Measurements from ENCODE around the gene RRP12. TPM values are rescaled to one million over a fixed set of nuclear protein-coding genes. Genes with fewer than 3 reads are reported as not detected.

Gene RRP12
- total RNA-seq, 4 donors from 2014 or later, result 9.5 to 14.9 (median 14.3) TPM

- no peak for TF ChIP-seq CTCF (IDR thresholded peaks at IDR 0.05; ENCODE audit: low read depth)
These were observed 11.8 kb upstream of the RRP12 start for GRCh38 chr10:97412891-97413304.

GRCh38 chr10:97411406-97411805 lies 10.3 kb upstream of the RRP12 start:
- no peak for TF ChIP-seq CTCF (IDR thresholded peaks at IDR 0.05; ENCODE audit: low read depth)

GRCh38 chr10:97408496-97408992 lies 7.4 kb upstream of the RRP12 start:
- TF ChIP-seq CTCF (IDR thresholded peaks at IDR 0.05; ENCODE audit: low read depth), result no peak

GRCh38 chr10:97407952-97408248 lies 6.8 kb upstream of the RRP12 start:
- no peak for TF ChIP-seq CTCF (IDR thresholded peaks at IDR 0.05; ENCODE audit: low read depth)

GRCh38 chr10:97407211-97407951 lies 6.2 kb upstream of the RRP12 start:
- TF ChIP-seq CTCF (IDR thresholded peaks at IDR 0.05; ENCODE audit: low read depth), result no peak

- no peak for TF ChIP-seq CTCF (IDR thresholded peaks at IDR 0.05; ENCODE audit: low read depth)
These were observed 4.9 kb upstream of the RRP12 start for GRCh38 chr10:97406064-97406463.

GRCh38 chr10:97404044-97404443 lies 2.9 kb upstream of the RRP12 start:
- TF ChIP-seq CTCF (IDR thresholded peaks at IDR 0.05; ENCODE audit: low read depth), result no peak
